Motor neuron (in vitro differentiated cells): ENCODE results near the gene MAML3. TPM values are rescaled to one million over a fixed set of nuclear protein-coding genes. Genes with fewer than 3 reads are reported as not detected.
A peak's percentile ranks its signal among the peaks of the same experiment; 100 is the strongest.
"Not testable (repeated sequence)": the region's sequence is repeated elsewhere in the genome, so short reads cannot be mapped to it uniquely, and the experiment has no call there.

Source experiments
- ATAC-seq, 8 experiments: fragments of 200-7000 bp; cut with Tn5 transposase; replicated peaks in 6 of 8; 2 replicates each; pipeline ENCODE4 v1.8.0; 2021; ENCODE audit warnings: mild to moderate bottlenecking in 8 of 8, moderate library complexity in 8 of 8
- H3K27ac ChIP-seq, 2 donors: fragments of 250-450 bp; sonication (Bioruptor Pico); 2 replicates each; pipeline ENCODE4 v1.9.0; 2021; ENCODE audit warnings: antibody characterized with exemption in 2 of 2, mild to moderate bottlenecking in 2 of 2, moderate library complexity in 1 of 2
- H3K4me1 ChIP-seq, 2 donors: fragments of 250-450 bp; sonication (Bioruptor Pico); replicated peaks in 1 of 2; 2 replicates each; pipeline ENCODE4 v1.6.1; 2021; ENCODE audit warnings: antibody characterized with exemption in 2 of 2, mild to moderate bottlenecking in 2 of 2, moderate library complexity in 1 of 2
- H3K4me3 ChIP-seq, 5 donors: fragments of 250-450 bp; sonication (Bioruptor Pico); 2 replicates each; pipeline ENCODE4 v1.9.0; 2021; ENCODE audit warnings: antibody characterized with exemption in 5 of 5, mild to moderate bottlenecking in 5 of 5, moderate library complexity in 4 of 5
- WGBS, 10 experiments: fragments of 450-650 bp; shearing (Covaris generic); methylation state at CpG; one replicate each; pipeline ENCODE4 v1.0.0; 2022; 5-methylcytosine and 5-hydroxymethylcytosine counted together
- in situ Hi-C, 9 experiments: fragments of 400-800 bp; cut with MboI; loops; one replicate each; pipeline ENCODE4 v1.15.0; 2021; ENCODE audit warnings: low sequenced_read_pairs in 9 of 9, low pct_unique_long_range_greater_than_20kb in 2 of 9; ENCODE audit not compliant: unreplicated experiment in 9 of 9
- total RNA-seq, 8 experiments: library from RNA; unstranded; fragments of 300-600 nt; gene quantifications; 2 replicates each; pipeline versions ENCODE4 v1.2.3 to v1.2.4, GENCODE V29; 2022

Gene MAML3
- total RNA-seq, 8 experiments from 2014 or later: 1.7 to 24.0 (median 12.9) TPM

- Histone ChIP-seq H3K27ac (no peak overlapping the region), H3K4me3 (no peak overlapping the region), H3K4me1 (peaks cover 0 to 13% of the 10 kb centered on the region in 2 donors)
- in situ Hi-C loops: no loop called here
- 64 to 100% (median 80%) methylated on average over 1 to 2 of the region's 2 CpGs; no CpG with 5 or more reads in 5 of the 10 experiments for WGBS, 10 experiments
- no peak for ATAC-seq
These were observed 203.0 kb downstream of the MAML3 start for GRCh38 chr4:139951021-139951420.

- 36 to 100% (median 82%) methylated on average over 1 to 4 of the region's 5 CpGs; no CpG with 5 or more reads in 2 of the 10 experiments for WGBS, 10 experiments
- H3K4me3 ChIP-seq: no peak overlapping the region
- H3K4me1 ChIP-seq: peaks cover 0 to 15% of the 10 kb centered on the region in 2 donors
- no peak for ATAC-seq
- H3K27ac ChIP-seq: no peak overlapping the region
- in situ Hi-C loops: no loop called here
These were observed 203.4 kb downstream of the MAML3 start for GRCh38 chr4:139950568-139950967.

DNA sequence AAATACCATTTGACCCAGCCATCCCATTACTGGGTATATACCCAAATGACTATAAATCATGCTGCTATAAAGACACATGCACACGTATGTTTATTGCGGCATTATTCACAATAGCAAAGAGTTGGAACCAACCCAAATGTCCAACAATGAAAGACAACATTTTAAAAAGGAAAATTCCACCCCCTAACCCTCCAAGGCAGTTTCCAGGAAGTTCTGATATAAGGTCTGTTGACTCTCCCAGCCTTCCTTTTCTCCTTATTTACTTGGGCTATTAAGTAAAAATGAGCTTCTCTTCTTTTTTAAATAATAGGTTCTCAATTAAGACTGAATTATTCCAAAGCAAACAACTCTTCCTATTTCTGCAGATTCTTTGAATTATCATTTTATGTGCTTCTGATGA lies 209.1 kb downstream of the MAML3 start:
- H3K27ac ChIP-seq, H3K4me3 ChIP-seq, ATAC-seq, in situ Hi-C loops: not testable (repeated sequence)
- peaks cover 14 to 37% of the 10 kb centered on the region in 2 donors for H3K4me1 ChIP-seq
- WGBS, 10 experiments: no CpG with 5 or more reads among the region's 2 CpGs

DNA sequence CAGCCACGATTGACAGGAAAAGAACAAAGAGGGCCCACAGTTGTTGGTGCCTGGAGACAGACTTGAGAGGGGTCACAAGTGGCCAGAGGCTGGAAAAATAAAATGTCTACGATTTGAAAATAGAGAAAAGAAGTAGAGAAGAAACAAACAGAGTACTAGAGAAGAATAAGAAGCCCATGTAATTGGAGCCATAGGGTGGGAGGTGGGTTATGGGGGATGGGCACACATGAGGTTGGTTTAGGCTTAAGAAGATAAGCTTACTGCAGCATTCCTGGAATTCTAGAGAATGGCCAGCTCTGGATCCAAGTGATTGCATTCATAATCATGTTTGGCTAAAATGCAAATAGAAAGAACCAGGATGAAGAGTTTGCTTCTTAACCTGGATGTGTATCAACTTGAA lies 210.7 kb downstream of the MAML3 start:
- 0 to 80% (median 52%) methylated on average over 1 to 2 of the region's 2 CpGs for WGBS, 10 experiments

DNA sequence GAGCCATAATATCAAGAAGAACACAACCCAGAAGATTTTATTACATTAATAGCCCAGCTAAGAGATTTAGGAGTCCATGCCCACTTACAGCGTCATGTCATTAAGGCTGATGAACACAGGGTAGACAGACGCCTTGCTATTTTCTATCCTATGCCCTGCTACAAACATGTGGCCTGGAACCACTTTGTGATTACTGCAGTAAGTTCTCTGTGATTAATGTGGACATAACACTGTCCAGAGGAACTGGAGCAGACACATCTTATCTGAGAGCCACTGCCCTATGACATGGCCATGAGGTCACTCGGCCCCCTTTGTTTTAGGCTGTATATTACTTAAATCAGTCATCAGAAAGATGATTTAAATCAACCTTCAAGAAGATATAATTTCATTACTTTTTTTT lies 211.7 kb downstream of the MAML3 start:
- in situ Hi-C loops: no loop called here
- peak overlapping the region; percentile 29 to 72 for H3K27ac ChIP-seq
- no peak overlapping the region for H3K4me3 ChIP-seq
- H3K4me1 ChIP-seq: peaks cover 14 to 40% of the 10 kb centered on the region in 2 donors
- 17 to 100% (median 67%) methylated on average over 1 to 3 of the region's 3 CpGs; no CpG with 5 or more reads in 3 of the 10 experiments for WGBS, 10 experiments
- peak in 5 of 8 experiments; percentile 88 to 95 (median 90) for ATAC-seq

More for the DNA sequence above, 210.7 kb downstream of the MAML3 start:
- H3K27ac ChIP-seq: no peak overlapping the region
- ATAC-seq: no peak
- no peak overlapping the region for H3K4me3 ChIP-seq
- peaks cover 14 to 37% of the 10 kb centered on the region in 2 donors for H3K4me1 ChIP-seq
- in situ Hi-C loops: no loop called here

- peaks cover 17 to 38% of the 10 kb centered on the region in 2 donors for H3K4me1 ChIP-seq
- ATAC-seq: peak in 2 of 8 experiments; percentile 21 to 32
- no peak overlapping the region for H3K27ac ChIP-seq
- in situ Hi-C loops: no loop called here
- 90 to 100% (median 97%) methylated on average over 2 of the region's 2 CpGs; no CpG with 5 or more reads in 6 of the 10 experiments for WGBS, 10 experiments
- H3K4me3 ChIP-seq: no peak overlapping the region
These were observed 213.4 kb downstream of the MAML3 start for GRCh38 chr4:139940600-139940999.

- Histone ChIP-seq H3K4me1 (peaks cover 39 to 60% of the 10 kb centered on the region in 2 donors), H3K4me3 (no peak overlapping the region), H3K27ac (no peak overlapping the region)
- in situ Hi-C loops: no loop called here
- 29 to 100% (median 94%) methylated on average over 1 to 2 of the region's 2 CpGs; no CpG with 5 or more reads in 3 of the 10 experiments for WGBS, 10 experiments
- no peak for ATAC-seq
These were observed 215.6 kb downstream of the MAML3 start for GRCh38 chr4:139938414-139938813.

GRCh38 chr4:139935911-139936310 lies 218.1 kb downstream of the MAML3 start:
- 83 to 100% (median 96%) methylated on average over 2 to 4 of the region's 4 CpGs for WGBS, 10 experiments
- peaks cover 38 to 53% of the 10 kb centered on the region in 2 donors for H3K4me1 ChIP-seq
- no peak for ATAC-seq
- H3K27ac ChIP-seq: no peak overlapping the region
- in situ Hi-C loops: no loop called here
- H3K4me3 ChIP-seq: no peak overlapping the region

- in situ Hi-C loops: no loop called here
- ATAC-seq: peak in 5 of 8 experiments; percentile 58 to 77 (median 68)
- Histone ChIP-seq H3K4me1 (peaks cover 36 to 54% of the 10 kb centered on the region in 2 donors), H3K4me3 (no peak overlapping the region), H3K27ac (peak overlapping the region; percentile 69 to 85)
- 0 to 60% (median 28%) methylated on average over 1 to 3 of the region's 3 CpGs for WGBS, 10 experiments
These were observed 219.2 kb downstream of the MAML3 start for GRCh38 chr4:139934708-139935195.

GRCh38 chr4:139934057-139934707 lies 219.8 kb downstream of the MAML3 start:
- H3K4me1 ChIP-seq: peaks cover 36 to 59% of the 10 kb centered on the region in 2 donors
- in situ Hi-C loops: no loop called here
- peak; percentile 87 to 96 (median 91) for ATAC-seq
- H3K27ac ChIP-seq: peak overlapping the region; percentile 69 to 85
- no peak overlapping the region for H3K4me3 ChIP-seq
- 2 to 100% (median 45%) methylated on average over 1 to 10 of the region's 10 CpGs for WGBS, 10 experiments

- H3K27ac ChIP-seq: peak overlapping the region; percentile 69 to 85
- H3K4me1 ChIP-seq: peaks cover 36 to 63% of the 10 kb centered on the region in 2 donors
- in situ Hi-C loops: no loop called here
- H3K4me3 ChIP-seq: no peak overlapping the region
- 70 to 83% (median 80%) methylated on average over 1 to 5 of the region's 5 CpGs; no CpG with 5 or more reads in 3 of the 10 experiments for WGBS, 10 experiments
- ATAC-seq: peak in 4 of 8 experiments; percentile 4 to 18 (median 10)
These were observed 220.4 kb downstream of the MAML3 start for GRCh38 chr4:139933541-139933940.

DNA sequence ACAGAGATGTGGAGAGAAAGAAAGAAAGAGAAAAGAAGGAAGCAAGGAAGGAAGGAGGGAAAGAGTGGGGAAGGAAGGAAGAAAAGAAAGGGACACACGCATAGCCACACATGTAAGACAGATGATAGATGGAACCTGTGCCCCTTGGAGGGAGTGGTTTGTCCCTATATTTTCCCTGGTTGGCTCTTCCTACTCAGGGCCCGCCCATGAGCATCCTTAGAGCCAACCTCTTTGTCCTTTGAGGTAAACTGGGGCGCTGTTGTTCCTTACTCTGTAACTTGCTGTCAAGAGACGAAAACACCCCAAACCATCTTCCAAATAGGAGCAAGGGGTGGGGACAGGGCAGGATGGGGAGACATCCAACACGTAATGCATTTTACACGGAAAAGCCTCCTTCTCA lies 220.9 kb downstream of the MAML3 start:
- H3K27ac ChIP-seq: peak overlapping the region; percentile 69 to 85
- no peak overlapping the region for H3K4me3 ChIP-seq
- in situ Hi-C loops: no loop called here
- peaks cover 36 to 61% of the 10 kb centered on the region in 2 donors for H3K4me1 ChIP-seq
- 76 to 100% (median 94%) methylated on average over 1 to 6 of the region's 6 CpGs for WGBS, 10 experiments
- peak in 1 of 8 experiments; percentile 21 for ATAC-seq

- 54 to 100% (median 92%) methylated on average over 1 to 5 of the region's 5 CpGs for WGBS, 10 experiments
- in situ Hi-C loops: no loop called here
These were observed 229.2 kb downstream of the MAML3 start for GRCh38 chr4:139924782-139925181.

More at GRCh38 chr4:139924782-139925181, 229.2 kb downstream of the MAML3 start:
- no peak overlapping the region for H3K4me3 ChIP-seq
- H3K4me1 ChIP-seq: peaks cover 32 to 49% of the 10 kb centered on the region in 2 donors
- H3K27ac ChIP-seq: no peak overlapping the region
- no peak for ATAC-seq
